NCI-H82 treated with DMSO at 0.1 percent for 48 hours (cell line): ENCODE data around the gene C1orf174.

Source experiments
- DNase-seq: peaks from one replicate; lab custom pipeline; 2025; ENCODE audit not compliant: unreplicated experiment; lab: John Stamatoyannopoulos, UW

Gene C1orf174

DNA sequence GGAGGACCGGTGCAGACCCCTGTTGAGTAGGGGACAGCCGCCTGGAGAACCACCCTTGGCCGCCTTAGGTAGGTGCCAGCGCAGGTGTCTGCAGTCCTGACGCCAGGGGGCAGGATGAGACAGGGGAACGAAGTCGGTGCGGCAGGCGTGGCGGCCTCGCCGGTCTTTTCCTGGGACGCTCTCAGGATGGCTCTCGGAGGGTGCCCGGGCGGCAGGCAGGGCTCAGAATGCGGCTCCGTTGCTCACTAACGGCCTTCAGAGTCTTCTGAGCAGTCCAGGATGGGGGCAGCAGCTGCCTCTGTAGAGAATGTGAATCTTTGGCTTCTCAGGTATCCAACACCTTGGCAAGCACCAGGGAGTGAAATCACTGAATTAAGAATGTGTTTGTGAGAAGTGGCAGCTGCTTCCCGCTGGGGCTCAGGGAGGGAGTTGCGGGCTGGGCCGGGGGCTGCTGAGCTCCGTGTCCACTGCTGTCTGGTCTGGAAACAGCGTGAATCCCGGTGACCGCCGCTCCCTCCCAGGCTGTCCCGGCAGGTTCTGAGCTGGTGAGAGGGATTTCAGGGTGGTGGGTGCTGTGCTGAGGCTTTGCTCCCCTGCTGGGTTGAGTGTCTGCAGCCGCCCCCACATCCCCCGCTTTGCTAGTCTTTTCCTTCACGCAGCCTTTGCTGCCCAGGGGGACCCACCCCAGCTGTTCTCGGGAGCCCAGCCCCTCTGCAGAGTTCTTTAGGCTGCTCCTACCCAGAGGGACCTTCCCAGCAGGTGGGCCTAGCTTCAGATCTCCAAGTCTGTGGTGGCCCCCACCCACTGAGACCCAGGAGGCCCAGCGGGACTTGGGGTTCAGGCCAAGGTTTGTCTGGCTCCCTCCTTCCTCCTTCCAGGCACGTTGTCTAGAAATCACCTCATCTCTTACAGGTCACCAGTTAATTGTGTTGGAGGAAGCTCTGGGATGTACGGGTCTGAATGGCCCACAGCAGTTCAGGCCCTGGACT lies 11.1 kb upstream of the C1orf174 start:
- peak; percentile 57 for DNase-seq

GRCh38 chr1:3910049-3910731 lies 10.1 kb upstream of the C1orf174 start:
- DNase-seq, result no peak

GRCh38 chr1:3909615-3910014 lies 9.5 kb upstream of the C1orf174 start:
- no peak for DNase-seq

DNA sequence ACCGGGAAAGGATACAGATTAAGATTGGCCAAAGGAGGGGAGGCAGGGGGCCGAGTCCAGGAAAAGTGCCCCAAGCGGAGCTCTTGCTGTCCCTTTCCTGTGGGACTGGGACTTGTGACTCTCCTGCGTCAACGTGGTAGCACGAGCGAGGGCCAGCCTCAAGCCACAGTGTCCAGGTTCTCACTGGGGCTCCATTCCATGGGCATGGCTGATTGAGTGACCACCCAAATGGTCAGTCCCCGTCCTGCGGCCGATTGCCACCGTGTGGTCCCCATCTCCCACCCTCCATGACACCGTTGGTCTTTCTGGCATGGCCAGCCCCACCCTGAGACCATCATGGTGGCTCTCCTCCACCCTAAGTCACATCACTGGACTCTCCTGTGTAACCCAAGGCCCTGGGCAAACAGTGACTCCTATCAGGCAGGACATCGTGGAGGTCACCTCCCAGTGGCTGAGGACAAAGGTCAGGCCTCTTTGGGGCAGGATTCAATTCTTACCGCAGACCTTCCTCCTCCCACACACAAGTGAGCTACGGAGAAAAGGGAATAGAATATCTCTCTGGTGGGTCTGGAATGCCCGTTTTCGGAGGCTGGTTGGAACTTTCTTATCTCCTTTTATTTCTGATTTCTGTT lies 8.9 kb upstream of the C1orf174 start:
- no peak for DNase-seq

GRCh38 chr1:3907621-3908165 lies 7.6 kb upstream of the C1orf174 start:
- no peak for DNase-seq

GRCh38 chr1:3907031-3907534 lies 7.0 kb upstream of the C1orf174 start:
- no peak for DNase-seq

GRCh38 chr1:3906672-3907020 lies 6.6 kb upstream of the C1orf174 start:
- no peak for DNase-seq

GRCh38 chr1:3905953-3906671 lies 6.0 kb upstream of the C1orf174 start:
- DNase-seq, result no peak

DNA sequence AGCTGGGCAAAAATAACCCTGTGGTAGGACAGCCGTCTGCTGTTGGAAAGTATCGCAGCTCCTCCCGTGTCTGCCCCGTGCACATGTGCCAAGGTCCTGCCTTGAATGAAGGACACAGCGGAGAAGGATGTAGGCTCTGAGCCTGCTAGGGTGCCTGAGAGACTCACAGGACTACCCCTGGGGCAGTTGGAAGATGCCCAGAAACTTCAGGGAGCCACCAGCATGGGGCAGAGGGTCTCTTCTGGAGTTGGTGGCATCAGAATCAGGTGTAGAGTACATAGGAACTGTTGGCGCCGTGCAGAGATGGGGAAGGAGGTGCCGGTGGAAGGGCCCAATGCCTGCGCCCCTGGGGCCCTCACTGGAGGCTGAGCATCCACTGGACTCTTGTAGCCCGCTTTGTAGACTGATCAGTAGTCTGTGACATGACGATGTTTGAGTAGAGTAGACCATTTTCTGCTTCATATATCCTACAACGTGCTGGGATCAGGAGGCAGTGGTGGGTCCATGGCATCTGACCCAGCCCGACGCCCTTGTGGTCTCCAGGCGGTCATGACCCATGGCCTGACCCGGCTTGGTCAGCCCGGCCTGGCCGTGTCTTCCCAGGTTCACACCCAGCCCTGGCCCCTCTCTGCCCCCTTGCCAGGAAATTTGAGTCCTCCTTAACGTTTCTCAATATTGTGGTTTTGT lies 5.3 kb upstream of the C1orf174 start:
- no peak for DNase-seq

DNA sequence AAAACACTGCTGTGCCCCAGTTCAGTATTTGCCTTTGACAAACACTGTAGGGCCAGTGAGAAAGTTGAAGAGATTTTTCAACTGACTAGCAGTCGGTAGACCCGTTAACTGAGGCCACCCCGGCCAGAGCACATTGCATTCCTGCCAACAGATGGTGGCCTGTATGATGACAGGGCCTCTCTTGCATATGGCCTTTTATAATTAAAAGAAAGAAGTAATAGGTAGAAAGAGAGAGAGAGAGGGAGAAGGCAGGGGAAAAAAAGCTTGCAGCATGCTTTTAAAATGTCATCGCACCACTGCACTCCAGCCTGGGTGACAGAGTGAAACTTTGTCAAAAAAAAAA lies 4.7 kb upstream of the C1orf174 start:
- no peak for DNase-seq

- DNase-seq, result no peak
Observed at GRCh38 chr1:3904006-3904842, 4.2 kb upstream of the C1orf174 start.

DNA sequence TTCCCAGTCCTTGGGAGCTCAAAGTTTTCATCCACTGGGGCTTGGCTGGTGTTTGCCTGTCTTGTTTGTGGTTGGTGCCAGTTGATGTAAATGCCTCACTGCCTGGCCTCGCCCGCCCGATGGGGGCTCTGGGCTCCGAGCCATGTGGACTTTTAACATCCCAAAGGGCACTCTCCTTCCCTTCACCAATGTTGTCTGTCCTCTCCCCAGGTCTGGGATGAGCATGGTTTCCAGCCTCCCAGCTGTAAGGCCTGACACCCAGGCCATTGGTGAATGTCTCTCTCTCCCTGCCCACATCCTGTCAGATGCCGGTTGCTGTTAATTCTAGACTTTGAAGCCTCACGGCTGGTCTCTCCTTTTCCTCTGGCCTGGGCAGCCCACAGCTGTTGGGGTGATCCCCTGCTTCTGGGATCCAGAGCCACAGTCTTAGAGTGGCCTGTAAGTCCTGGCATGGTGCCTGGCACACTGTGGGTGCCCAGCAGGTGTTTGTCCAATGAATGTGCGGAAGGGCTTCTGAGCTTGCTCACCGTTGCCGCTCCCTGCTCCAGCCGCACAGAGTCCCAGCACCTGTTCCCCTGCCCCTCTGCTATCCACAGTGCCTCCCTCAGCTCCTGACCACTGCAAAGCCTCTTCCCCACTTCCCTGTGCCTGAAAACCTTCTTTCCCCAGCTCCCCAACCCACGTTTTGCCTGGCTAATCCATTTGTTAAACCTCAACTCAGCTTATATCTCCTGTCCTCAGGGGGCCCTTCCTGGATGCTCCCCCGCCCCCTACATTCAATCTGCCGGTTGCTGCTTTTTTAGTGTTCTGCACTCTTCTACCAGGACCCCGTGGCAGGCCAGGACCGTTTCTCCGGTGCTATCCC lies 3.3 kb upstream of the C1orf174 start:
- DNase-seq, result no peak

GRCh38 chr1:3902571-3903091 lies 2.6 kb upstream of the C1orf174 start:
- DNase-seq, result no peak

- DNase-seq, result no peak
Observed at GRCh38 chr1:3902111-3902511, 2.0 kb upstream of the C1orf174 start.

GRCh38 chr1:3900969-3901529 lies 977 bp upstream of the C1orf174 start:
- peak; percentile 75 for DNase-seq

GRCh38 chr1:3899754-3900149 lies 320 bp downstream of the C1orf174 start:
- no peak for DNase-seq

- no peak for DNase-seq
Observed at GRCh38 chr1:3898994-3899753, 898 bp downstream of the C1orf174 start.
